Uterus (tissue), 2 donors: Measurements from ENCODE around the gene LY6G6F.

Experiments
- CTCF ChIP-seq, 4 experiments: fragments of 200-600 bp in 2 of 4; fragments of 450-650 bp in 2 of 4; sonication (generic) in 2 of 4; IDR thresholded peaks; one replicate each; pipeline ENCODE4 v1.5.1; 2016 to 2019; ENCODE audit warnings: antibody characterized with exemption in 4 of 4, mild to moderate bottlenecking in 2 of 4, moderate library complexity in 1 of 4
- POLR2A ChIP-seq, 2 donors: fragments of 450-650 bp; IDR thresholded peaks; one replicate each; pipeline ENCODE4 v1.6.1; 2016; ENCODE audit warnings: antibody characterized with exemption in 2 of 2, mild to moderate bottlenecking in 1 of 2, moderate library complexity in 1 of 2

GRCh38 chr6:31676904-31677303 is 29.8 kb upstream of the LY6G6F start:
- TF ChIP-seq CTCF (IDR thresholded peaks at IDR 0.05), result no peak
- TF ChIP-seq POLR2A (IDR thresholded peaks at IDR 0.05), result no peak
